Panc1 (cell line): ENCODE data around the gene SERPINF2.

Source experiments
- CTCF ChIP-seq: fragments of 450-650 bp; IDR thresholded peaks from 2 replicates; pipeline ENCODE4 v1.5.1; 2017; ENCODE audit warnings: mild to moderate bottlenecking
- POLR2AphosphoS5 ChIP-seq: IDR thresholded peaks from 2 replicates; pipeline ENCODE4 v1.6.1; 2012; ENCODE audit warnings: mild to moderate bottlenecking, low read depth, low read length, moderate library complexity

DNA sequence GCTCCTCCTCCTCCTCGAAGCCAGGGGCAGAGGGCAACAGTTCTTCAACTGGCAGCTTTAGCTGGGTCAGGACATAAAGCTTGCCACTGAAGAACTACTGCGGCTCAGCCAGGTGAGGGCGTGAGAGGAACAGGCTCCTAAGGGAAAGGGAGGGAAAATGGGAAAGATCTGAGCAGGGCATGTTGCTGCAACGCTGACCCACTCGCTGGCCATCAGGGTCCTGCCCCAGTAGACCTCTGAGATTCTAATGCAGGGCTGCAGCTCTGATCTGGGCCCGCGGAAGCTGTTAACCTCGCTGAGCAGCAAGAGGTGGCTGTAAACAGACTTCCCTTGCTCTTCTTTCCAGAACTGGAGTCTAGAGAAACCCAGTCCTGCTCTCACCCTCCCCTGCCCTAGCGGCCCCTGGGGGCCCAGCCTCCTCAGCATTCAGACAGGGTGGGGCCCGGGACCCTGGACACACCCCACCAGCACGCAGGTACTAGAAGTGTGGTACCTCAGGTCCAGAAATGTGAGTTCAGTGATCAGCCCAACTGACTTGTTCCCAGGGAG, 28.7 kb upstream of the SERPINF2 start:
- peak; percentile 83 for TF ChIP-seq CTCF
- TF ChIP-seq POLR2AphosphoS5: no peak
